ENCODE data around the gene CADPS2.

The CADPS2 gene

DNA sequence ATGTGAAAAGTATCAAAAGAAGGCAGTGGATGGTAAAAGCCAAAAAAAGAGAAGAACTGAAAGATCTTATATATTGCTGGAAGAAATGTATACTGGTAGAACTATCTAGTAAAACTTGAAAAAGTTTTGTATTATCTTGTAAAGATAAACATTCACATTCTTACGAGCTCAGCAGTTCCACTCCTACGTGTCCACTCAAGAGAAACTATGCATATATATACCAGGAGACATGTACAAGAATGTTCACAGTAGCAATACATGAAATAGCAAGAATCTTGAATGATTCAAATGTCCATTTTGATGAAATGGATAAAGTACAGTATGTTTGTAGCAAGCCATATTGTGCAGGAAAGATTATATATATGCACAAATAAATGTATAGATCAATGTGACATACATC lies 342.4 kb downstream of the CADPS2 start:
- Histone ChIP-seq H3K4me2 (ENCODE audit: low read depth, low read length) (0 out of 2 replicates have a peak overlapping the region, but pooled peaks have one; percentile 16), H3K79me2 (ENCODE audit: low read length) (no peaks in the 10 kb centered on the region)
- TF ChIP-seq, protein P1, sequence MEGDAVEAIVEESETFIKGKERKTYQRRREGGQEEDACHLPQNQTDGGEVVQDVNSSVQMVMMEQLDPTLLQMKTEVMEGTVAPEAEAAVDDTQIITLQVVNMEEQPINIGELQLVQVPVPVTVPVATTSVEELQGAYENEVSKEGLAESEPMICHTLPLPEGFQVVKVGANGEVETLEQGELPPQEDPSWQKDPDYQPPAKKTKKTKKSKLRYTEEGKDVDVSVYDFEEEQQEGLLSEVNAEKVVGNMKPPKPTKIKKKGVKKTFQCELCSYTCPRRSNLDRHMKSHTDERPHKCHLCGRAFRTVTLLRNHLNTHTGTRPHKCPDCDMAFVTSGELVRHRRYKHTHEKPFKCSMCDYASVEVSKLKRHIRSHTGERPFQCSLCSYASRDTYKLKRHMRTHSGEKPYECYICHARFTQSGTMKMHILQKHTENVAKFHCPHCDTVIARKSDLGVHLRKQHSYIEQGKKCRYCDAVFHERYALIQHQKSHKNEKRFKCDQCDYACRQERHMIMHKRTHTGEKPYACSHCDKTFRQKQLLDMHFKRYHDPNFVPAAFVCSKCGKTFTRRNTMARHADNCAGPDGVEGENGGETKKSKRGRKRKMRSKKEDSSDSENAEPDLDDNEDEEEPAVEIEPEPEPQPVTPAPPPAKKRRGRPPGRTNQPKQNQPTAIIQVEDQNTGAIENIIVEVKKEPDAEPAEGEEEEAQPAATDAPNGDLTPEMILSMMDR (IDR thresholded peaks at IDR 0.05; ENCODE audit: low read length): no peak
- TF ChIP-seq EZH2 (optimal IDR thresholded peaks at IDR 0.05; ENCODE audit: low read depth, low read length) (no peak), EZH2phosphoT487 (IDR thresholded peaks at IDR 0.05; ENCODE audit: low read length) (no peak)

DNA sequence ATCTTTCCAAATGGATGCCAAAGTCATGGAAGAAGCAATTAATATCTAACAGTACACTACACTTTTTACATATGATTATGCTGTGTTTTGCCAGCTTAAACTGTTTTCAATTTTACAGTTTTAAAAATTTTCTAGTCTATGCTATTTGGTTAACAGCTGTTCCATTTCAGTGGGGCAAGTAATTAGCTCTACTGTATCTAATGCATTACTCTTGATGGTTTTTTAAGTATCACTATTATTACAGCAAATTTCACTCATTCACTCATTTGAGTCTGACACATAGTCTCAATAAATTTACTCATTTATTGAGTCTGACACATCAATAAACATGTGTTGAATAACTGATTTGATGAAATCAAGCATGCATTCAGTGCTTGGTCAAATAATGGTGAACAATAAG lies 343.1 kb downstream of the CADPS2 start:
- no peak for TF ChIP-seq EZH2 (optimal IDR thresholded peaks at IDR 0.05; ENCODE audit: low read depth, low read length)
- no peak for TF ChIP-seq EZH2phosphoT487 (IDR thresholded peaks at IDR 0.05; ENCODE audit: low read length)
- TF ChIP-seq, protein P1 (IDR thresholded peaks at IDR 0.05; ENCODE audit: low read length): no peak
- Histone ChIP-seq H3K9me3 (replicated peaks; ENCODE audit: insufficient read depth, low read length) (no peaks in the 10 kb centered on the region), H3K9me2 (replicated peaks; ENCODE audit: insufficient read depth, low read length) (no peaks in the 10 kb centered on the region), H3K9ac (ENCODE audit: low read length) (no peak overlapping the region), H3F3A (ENCODE audit: insufficient read depth, low read length) (peaks cover 11% of the 10 kb centered on the region; the same call in 1 of the 2 replicates), H3K4me1 (ENCODE audit: low read length) (peaks cover 18% of the 10 kb centered on the region), H3K36me3 (replicated peaks; ENCODE audit: insufficient read depth, low read length) (no peaks in the 10 kb centered on the region), H3K4me3 (ENCODE audit: low read length) (no peak overlapping the region), H4K20me1 (ENCODE audit: insufficient read depth, low read length) (no peaks in the 10 kb centered on the region), H3K79me2 (ENCODE audit: low read length) (no peaks in the 10 kb centered on the region), H3K27me3 (replicated peaks; ENCODE audit: insufficient read depth, low read length) (no peaks in the 10 kb centered on the region), H3K4me2 (ENCODE audit: low read depth, low read length) (no peak overlapping the region), H2AFZ (ENCODE audit: low read length) (no peak overlapping the region), H3K27ac (ENCODE audit: low read length) (no peak overlapping the region)
- DNase-seq: no peak

More for the DNA sequence above, 342.4 kb downstream of the CADPS2 start:
- no peaks in the 10 kb centered on the region for H3K9me2 ChIP-seq (replicated peaks; ENCODE audit: insufficient read depth, low read length)
- no peaks in the 10 kb centered on the region for H4K20me1 ChIP-seq (ENCODE audit: insufficient read depth, low read length)
- no peaks in the 10 kb centered on the region for H3K9me3 ChIP-seq (replicated peaks; ENCODE audit: insufficient read depth, low read length)
- no peak overlapping the region for H2AFZ ChIP-seq (ENCODE audit: low read length)
- peaks cover 18% of the 10 kb centered on the region for H3K4me1 ChIP-seq (ENCODE audit: low read length)
- H3K9ac ChIP-seq (ENCODE audit: low read length): no peak overlapping the region
- no peak for DNase-seq
- H3K27ac ChIP-seq (ENCODE audit: low read length): peak overlapping the region; percentile 53; the same call in 1 of the 2 replicates
- H3F3A ChIP-seq (ENCODE audit: insufficient read depth, low read length): peaks cover 11% of the 10 kb centered on the region; the same call in 1 of the 2 replicates
- H3K27me3 ChIP-seq (replicated peaks; ENCODE audit: insufficient read depth, low read length): no peaks in the 10 kb centered on the region
- H3K36me3 ChIP-seq (replicated peaks; ENCODE audit: insufficient read depth, low read length): no peaks in the 10 kb centered on the region
- no peak overlapping the region for H3K4me3 ChIP-seq (ENCODE audit: low read length)

DNA sequence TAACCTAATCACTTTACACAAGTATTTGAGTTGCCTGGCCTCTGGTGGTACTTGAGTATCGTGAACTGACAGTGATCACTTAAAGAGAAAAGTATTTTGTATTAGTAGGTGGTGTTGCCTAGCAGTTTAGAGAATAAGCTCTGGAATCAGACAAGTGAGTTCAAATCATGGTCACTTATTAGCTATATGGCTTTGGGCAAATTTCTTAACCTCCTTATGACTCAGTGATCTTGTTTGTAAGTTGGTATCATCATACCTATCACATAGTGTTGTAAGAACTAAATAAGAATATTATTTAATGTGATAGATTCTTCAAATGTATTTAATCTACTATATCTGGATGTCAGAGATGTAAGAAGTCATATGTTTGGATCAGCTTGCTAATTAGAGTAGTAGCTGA lies 351.2 kb downstream of the CADPS2 start:
- Histone ChIP-seq H4K20me1 (ENCODE audit: insufficient read depth, low read length) (no peaks in the 10 kb centered on the region), H3F3A (ENCODE audit: insufficient read depth, low read length) (no peaks in the 10 kb centered on the region), H3K4me2 (ENCODE audit: low read depth, low read length) (no peak overlapping the region), H3K27me3 (replicated peaks; ENCODE audit: insufficient read depth, low read length) (no peaks in the 10 kb centered on the region), H3K27ac (ENCODE audit: low read length) (no peak overlapping the region), H3K4me1 (ENCODE audit: low read length) (peaks cover 3% of the 10 kb centered on the region; the same call in 1 of the 2 replicates), H3K9me2 (replicated peaks; ENCODE audit: insufficient read depth, low read length) (no peaks in the 10 kb centered on the region), H3K9me3 (replicated peaks; ENCODE audit: insufficient read depth, low read length) (no peaks in the 10 kb centered on the region), H3K4me3 (ENCODE audit: low read length) (no peak overlapping the region), H2AFZ (ENCODE audit: low read length) (no peak overlapping the region), H3K36me3 (replicated peaks; ENCODE audit: insufficient read depth, low read length) (no peaks in the 10 kb centered on the region), H3K9ac (ENCODE audit: low read length) (no peak overlapping the region), H3K79me2 (ENCODE audit: low read length) (no peaks in the 10 kb centered on the region)
- no peak for DNase-seq
- TF ChIP-seq EZH2 (optimal IDR thresholded peaks at IDR 0.05; ENCODE audit: low read depth, low read length) (no peak), EZH2phosphoT487 (IDR thresholded peaks at IDR 0.05; ENCODE audit: low read length) (no peak)
- TF ChIP-seq, protein P1 (IDR thresholded peaks at IDR 0.05; ENCODE audit: low read length): no peak

All from MM.1S (cell line).